ENCODE measurements around the gene SNX6. TPM values are rescaled to one million over a fixed set of nuclear protein-coding genes. Genes with fewer than 3 reads are reported as not detected.

The SNX6 gene
- total RNA-seq, 1 experiment from 2014 or later: 69.3 TPM

GRCh38 chr14:34633742-34634141 is 3.8 kb upstream of the SNX6 start:
- Histone ChIP-seq H3K56ac (ENCODE audit: insufficient read length, low read depth, low read length) (no peak overlapping the region), H3K79me1 (ENCODE audit: insufficient read depth, low read depth, low read length, poor library complexity, severe bottlenecking) (no peaks in the 10 kb centered on the region), H4K8ac (replicated peaks; ENCODE audit: insufficient read length, low read depth, low read length) (no peak overlapping the region), H2BK12ac (ENCODE audit: insufficient read length, low read depth, low read length) (no peak overlapping the region), H4K20me1 (ENCODE audit: control insufficient read depth, insufficient read depth, insufficient read length) (no peaks in the 10 kb centered on the region), H3K27ac (ENCODE audit: insufficient read length, low read depth, low read length) (no peak overlapping the region), H3K4ac (ENCODE audit: low read depth, low read length) (no peak overlapping the region), H3K4me2 (ENCODE audit: insufficient read depth, insufficient read length, low read length) (no peak overlapping the region), H3K9me3 (ENCODE audit: control insufficient read depth, low read depth, low read length) (no peaks in the 10 kb centered on the region), H2BK20ac (ENCODE audit: low read depth, low read length, poor library complexity, severe bottlenecking) (no peak overlapping the region), H4K5ac (ENCODE audit: insufficient read length, low read depth, low read length) (no peak overlapping the region), H2BK120ac (ENCODE audit: low read depth, low read length, poor library complexity, severe bottlenecking) (no peak overlapping the region), H3K4me1 (ENCODE audit: insufficient read depth, low read length) (no peaks in the 10 kb centered on the region; the same call in 1 of the 2 replicates), H3T11ph (ENCODE audit: low read length) (no peak overlapping the region), H2BK15ac (ENCODE audit: low read depth, low read length) (no peak overlapping the region), H2BK5ac (ENCODE audit: insufficient read length, low read length) (no peak overlapping the region), H3K79me2 (ENCODE audit: insufficient read depth, low read length) (no peaks in the 10 kb centered on the region; the same call in 1 of the 2 replicates), H4K91ac (ENCODE audit: insufficient read length, low read depth, low read length) (no peak overlapping the region), H3K23ac (ENCODE audit: insufficient read length, low read depth, low read length) (no peak overlapping the region), H3K9ac (ENCODE audit: extremely low read depth, insufficient read length, low read length) (no peak overlapping the region), H3K23me2 (ENCODE audit: insufficient read length, low read depth, low read length, poor library complexity, severe bottlenecking) (peaks cover 4% of the 10 kb centered on the region), H2AK5ac (ENCODE audit: insufficient read length, low read length) (no peak overlapping the region), H3K27me3 (ENCODE audit: insufficient read depth, low read length) (no peaks in the 10 kb centered on the region), H3K18ac (ENCODE audit: insufficient read length, low read depth, low read length) (no peak overlapping the region), H2AFZ (ENCODE audit: low read length) (no peak overlapping the region), H3K14ac (ENCODE audit: insufficient read depth, low read length) (no peak overlapping the region)
- TF ChIP-seq, protein P1, sequence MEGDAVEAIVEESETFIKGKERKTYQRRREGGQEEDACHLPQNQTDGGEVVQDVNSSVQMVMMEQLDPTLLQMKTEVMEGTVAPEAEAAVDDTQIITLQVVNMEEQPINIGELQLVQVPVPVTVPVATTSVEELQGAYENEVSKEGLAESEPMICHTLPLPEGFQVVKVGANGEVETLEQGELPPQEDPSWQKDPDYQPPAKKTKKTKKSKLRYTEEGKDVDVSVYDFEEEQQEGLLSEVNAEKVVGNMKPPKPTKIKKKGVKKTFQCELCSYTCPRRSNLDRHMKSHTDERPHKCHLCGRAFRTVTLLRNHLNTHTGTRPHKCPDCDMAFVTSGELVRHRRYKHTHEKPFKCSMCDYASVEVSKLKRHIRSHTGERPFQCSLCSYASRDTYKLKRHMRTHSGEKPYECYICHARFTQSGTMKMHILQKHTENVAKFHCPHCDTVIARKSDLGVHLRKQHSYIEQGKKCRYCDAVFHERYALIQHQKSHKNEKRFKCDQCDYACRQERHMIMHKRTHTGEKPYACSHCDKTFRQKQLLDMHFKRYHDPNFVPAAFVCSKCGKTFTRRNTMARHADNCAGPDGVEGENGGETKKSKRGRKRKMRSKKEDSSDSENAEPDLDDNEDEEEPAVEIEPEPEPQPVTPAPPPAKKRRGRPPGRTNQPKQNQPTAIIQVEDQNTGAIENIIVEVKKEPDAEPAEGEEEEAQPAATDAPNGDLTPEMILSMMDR (conservative IDR thresholded peaks at IDR 0.05): no peak
- DNase-seq: no peak
- Mint-ChIP-seq H3K9me3 (peaks cover 3 to 4% of the 10 kb centered on the region in 2 experiments; a peak in 4 of 5 replicates), H3K27ac (no peak overlapping the region), H3K36me3 (ENCODE audit: insufficient read depth in 1 of 3, low read depth in 3 of 3) (peaks cover 0 to 8% (median 2%) of the 10 kb centered on the region in 3 experiments; a peak in 4 of 7 replicates), H3K4me1 (peaks cover 7 to 10% of the 10 kb centered on the region in 2 experiments), H3K27me3 (ENCODE audit: low read depth) (peaks cover 6% of the 10 kb centered on the region), H3K4me3 (no peak overlapping the region)
- WGBS (ENCODE audit: extremely low coverage, insufficient read length, low lambda C conversion rate): no CpG with 5 or more reads among the region's 1 CpG

Measured in H9 (cell line).